Tibial nerve (tissue), 3 donors: Measurements from ENCODE around the gene TEF.

Experiments used
- CTCF ChIP-seq, 5 experiments: fragments of 200-600 bp in 3 of 5; fragments of 450-650 bp in 2 of 5; sonication (generic) in 3 of 5; IDR thresholded peaks; one replicate each; pipeline ENCODE4 v1.5.1; 2016 to 2019; ENCODE audit warnings: antibody characterized with exemption in 5 of 5, mild to moderate bottlenecking in 3 of 5, moderate library complexity in 2 of 5
- POLR2A ChIP-seq, 2 donors: fragments of 450-650 bp; IDR thresholded peaks; one replicate each; pipeline ENCODE4 v1.6.1; 2017; ENCODE audit warnings: antibody characterized with exemption in 2 of 2, mild to moderate bottlenecking in 2 of 2, moderate library complexity in 2 of 2

DNA sequence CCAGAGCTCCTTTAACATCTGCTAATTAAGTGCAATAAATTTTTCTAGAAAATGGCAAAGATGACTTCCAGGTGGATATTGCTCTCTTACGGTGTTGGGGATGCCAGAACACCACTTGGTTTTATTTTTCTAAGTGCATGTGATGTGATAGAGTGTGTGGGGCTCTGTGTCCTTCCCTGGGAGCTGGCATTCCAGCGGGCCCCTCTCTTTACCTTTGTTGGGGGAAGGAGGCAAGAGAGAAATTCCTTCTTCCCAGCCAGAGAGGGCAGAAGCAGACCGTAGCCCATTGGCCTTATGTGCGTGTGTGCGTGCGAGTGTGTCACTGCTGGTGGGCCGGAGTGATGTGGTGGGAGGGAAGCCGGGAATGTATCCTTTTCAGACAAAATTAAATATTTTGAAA lies 17.2 kb downstream of the TEF start:
- TF ChIP-seq POLR2A (IDR thresholded peaks at IDR 0.05) (no peak), CTCF (IDR thresholded peaks at IDR 0.05) (no peak)
